GM19351 (cell line): ENCODE results near the gene PIK3CA.

ENCODE experiments used
- ATAC-seq: cut with Tn5 transposase; IDR thresholded peaks from one replicate; pipeline ENCODE4 v1.9.1; 2021; ENCODE audit warnings: mild to moderate bottlenecking, moderate library complexity; ENCODE audit not compliant: unreplicated experiment

Gene PIK3CA

GRCh38 chr3:179156775-179157174 is 8.6 kb downstream of the PIK3CA start:
- no peak for ATAC-seq

- ATAC-seq: peak; percentile 86
Measured at GRCh38 chr3:179158336-179159039, 10.3 kb downstream of the PIK3CA start.

- ATAC-seq: no peak
Measured at GRCh38 chr3:179163503-179163902, 15.3 kb downstream of the PIK3CA start.

GRCh38 chr3:179164857-179165256 is 16.7 kb downstream of the PIK3CA start:
- no peak for ATAC-seq

GRCh38 chr3:179166561-179167201 is 18.5 kb downstream of the PIK3CA start:
- ATAC-seq: no peak

- ATAC-seq: no peak
Measured at GRCh38 chr3:179168918-179169317, 20.8 kb downstream of the PIK3CA start.

- no peak for ATAC-seq
Measured at GRCh38 chr3:179172546-179172945, 24.4 kb downstream of the PIK3CA start.

GRCh38 chr3:179174316-179174715 is 26.2 kb downstream of the PIK3CA start:
- ATAC-seq: peak; percentile 77

GRCh38 chr3:179174898-179175297 is 26.7 kb downstream of the PIK3CA start:
- no peak for ATAC-seq

GRCh38 chr3:179175358-179175757 is 27.2 kb downstream of the PIK3CA start:
- ATAC-seq: no peak

- no peak for ATAC-seq
Measured at GRCh38 chr3:179177611-179178010, 29.5 kb downstream of the PIK3CA start.

- no peak for ATAC-seq
Measured at GRCh38 chr3:179179256-179179655, 31.1 kb downstream of the PIK3CA start.

- ATAC-seq: no peak
Measured at GRCh38 chr3:179179979-179180759, 32.0 kb downstream of the PIK3CA start.

GRCh38 chr3:179181021-179181472 is 32.9 kb downstream of the PIK3CA start:
- ATAC-seq: peak; percentile 66

GRCh38 chr3:179181993-179182551 is 33.9 kb downstream of the PIK3CA start:
- no peak for ATAC-seq

GRCh38 chr3:179182902-179183301 is 34.7 kb downstream of the PIK3CA start:
- ATAC-seq: no peak

GRCh38 chr3:179184826-179185225 is 36.7 kb downstream of the PIK3CA start:
- no peak for ATAC-seq

GRCh38 chr3:179186426-179186825 is 38.3 kb downstream of the PIK3CA start:
- no peak for ATAC-seq

GRCh38 chr3:179189759-179190158 is 41.6 kb downstream of the PIK3CA start:
- no peak for ATAC-seq

GRCh38 chr3:179190581-179190980 is 42.4 kb downstream of the PIK3CA start:
- no peak for ATAC-seq

GRCh38 chr3:179192542-179192941 is 44.4 kb downstream of the PIK3CA start:
- no peak for ATAC-seq
